ENCODE measurements around the gene ZNF407. TPM values are rescaled to one million over a fixed set of nuclear protein-coding genes. Genes with fewer than 3 reads are reported as not detected.

The ZNF407 gene
- total and polyA plus RNA-seq, 2 of the 13 experiments (the other 11 are each of a cell fraction or from before 2014, with no cell fraction given): 2.3 to 8.7 TPM

DNA sequence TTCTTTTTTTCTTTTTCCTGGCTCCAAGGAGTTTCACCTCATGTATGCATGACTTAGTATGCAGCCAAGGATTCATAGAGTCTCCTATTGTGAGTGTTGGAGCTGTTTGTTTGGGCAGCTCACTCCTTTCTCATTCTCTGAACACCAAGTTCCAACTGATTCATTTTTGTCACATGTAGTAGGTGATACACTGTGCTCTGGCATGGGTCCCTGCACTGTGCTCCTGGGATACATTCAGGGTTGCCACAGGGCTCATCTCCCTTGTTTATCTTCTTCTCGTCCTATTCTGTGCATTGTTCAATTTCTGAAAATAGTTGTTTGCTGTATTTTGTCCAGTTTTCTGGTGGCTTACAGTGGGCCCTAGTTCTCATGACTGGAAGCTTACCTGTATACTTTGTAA is 96.8 kb downstream of the ZNF407 start:
- 95% methylated on average over 1 of the region's 1 CpG for WGBS (ENCODE audit: low lambda C conversion rate)
- DNase-seq (ENCODE audit: low spot score) (no peak), FAIRE-seq (no peak), ATAC-seq (no peak)
- Histone ChIP-seq H3K9me3 (ENCODE audit: low read length) (no peaks in the 10 kb centered on the region), H3K4me1 (ENCODE audit: insufficient read depth, low read length) (peaks cover 9% of the 10 kb centered on the region; the same call in 1 of the 2 replicates), H3K27me3 (ENCODE audit: control insufficient read depth in 1 of 2, insufficient read depth in 2 of 2, low read length in 2 of 2) (no peaks in the 10 kb centered on the region), H3K27ac (ENCODE audit: extremely low read length, insufficient read depth, low read length) (no peak overlapping the region), H2AFZ (ENCODE audit: low read length) (no peak overlapping the region), H3K9ac (ENCODE audit: insufficient read depth, low read depth, low read length) (no peak overlapping the region), H3K4me3 (replicated peaks in 1 of 3; ENCODE audit: insufficient read depth in 1 of 3, low read depth in 2 of 3, low read length in 3 of 3) (no peak overlapping the region), H3K4me2 (ENCODE audit: low read depth, low read length) (no peak overlapping the region), H3K79me2 (ENCODE audit: insufficient read depth, low read length) (no peaks in the 10 kb centered on the region), H4K20me1 (ENCODE audit: insufficient read depth, low read length) (no peaks in the 10 kb centered on the region), H3K36me3 (replicated peaks in 1 of 2; ENCODE audit: control insufficient read depth in 1 of 2, insufficient read depth in 2 of 2, low read length in 2 of 2) (no peaks in the 10 kb centered on the region)
- CTCF ChIA-PET (ENCODE audit: low intra/inter-chr PET ratio, low total read pairs): no interaction called here
- intact Hi-C loops (cut with micrococcal nuclease; ENCODE audit: unreplicated experiment) (no loop called here), in situ Hi-C loops (cut with HindIII; ENCODE audit: extremely low pct_ligation_motif_present, low pct_unique_long_range_greater_than_20kb) (no loop called here)
- no peak for TF ChIP-seq BRCA1 (CRISPR knock-in tag; IDR thresholded peaks at IDR 0.05)
- no peak for TF ChIP-seq ZFP41 (CRISPR knock-in tag; IDR thresholded peaks at IDR 0.05; ENCODE audit: borderline replicate concordance)
- TF ChIP-seq HCFC1 (IDR thresholded peaks at IDR 0.05; ENCODE audit: low read depth, low read length): no peak
- no peak for TF ChIP-seq MLLT10 (CRISPR knock-in tag; IDR thresholded peaks at IDR 0.05)
- no peak for TF ChIP-seq IKZF1 (IDR thresholded peaks at IDR 0.05)
- TF ChIP-seq TBX2 (CRISPR knock-in tag; IDR thresholded peaks at IDR 0.05; ENCODE audit: borderline replicate concordance): no peak
- TF ChIP-seq DNMT1 (CRISPR knock-in tag; IDR thresholded peaks at IDR 0.05): no peak
- no peak for TF ChIP-seq NKX3-1 (CRISPR knock-in tag; IDR thresholded peaks at IDR 0.05)
- TF ChIP-seq SOX6 (IDR thresholded peaks at IDR 0.05): no peak
- TF ChIP-seq SOX6 (CRISPR knock-in tag; IDR thresholded peaks at IDR 0.05): no peak
- no peak for TF ChIP-seq CCAR2 (optimal IDR thresholded peaks at IDR 0.05; ENCODE audit: low read depth, low read length)
- no peak for TF ChIP-seq IKZF4 (CRISPR knock-in tag; IDR thresholded peaks at IDR 0.05; ENCODE audit: borderline replicate concordance, low read depth, not compliant biosample characterization)
- no peak for TF ChIP-seq ZNF792 (CRISPR knock-in tag; IDR thresholded peaks at IDR 0.05)
- TF ChIP-seq TSC22D2 (CRISPR knock-in tag; IDR thresholded peaks at IDR 0.05; ENCODE audit: borderline replicate concordance): no peak
- no peak for TF ChIP-seq ZNF619 (CRISPR knock-in tag; IDR thresholded peaks at IDR 0.05)
- no peak for TF ChIP-seq MAFG (CRISPR knock-in tag; IDR thresholded peaks at IDR 0.05)
- no peak for TF ChIP-seq ZNF562 (CRISPR knock-in tag; IDR thresholded peaks at IDR 0.05; ENCODE audit: borderline replicate concordance)
- TF ChIP-seq TARDBP (CRISPR knock-in tag; IDR thresholded peaks at IDR 0.05): no peak
- no peak for TF ChIP-seq HES4 (CRISPR knock-in tag; IDR thresholded peaks at IDR 0.05; ENCODE audit: borderline replicate concordance)
- POLR2A ChIA-PET: interaction anchor here (1.0 kb wide), 1 partner anchor 12 kb away, joined by 3 read pairs; no protein-coding TSS in a partner anchor
- BruUV-seq (replicated peaks): no TSS peak
